ENCODE data around the gene ADGRL3. TPM values are rescaled to one million over a fixed set of nuclear protein-coding genes. Genes with fewer than 3 reads are reported as not detected.

Gene ADGRL3
- total and polyA plus RNA-seq, 3 experiments from 2014 or later, result not detected

GRCh38 chr4:61427818-61428495 lies 227.8 kb downstream of the ADGRL3 start:
- Mint-ChIP-seq H3K27ac (no peak overlapping the region), H3K4me1 (no peaks in the 10 kb centered on the region), H3K27me3 (no peaks in the 10 kb centered on the region), H3K9me3 (peaks cover 8 to 17% (median 12%) of the 10 kb centered on the region in 5 donors), H3K4me3 (no peak overlapping the region), H3K36me3 (no peaks in the 10 kb centered on the region)
- Histone ChIP-seq H3K27me3 (ENCODE audit: insufficient read depth, low read length, poor library complexity, severe bottlenecking) (no peaks in the 10 kb centered on the region), H3K4me3 (ENCODE audit: low read length) (no peak overlapping the region), H3K27ac (ENCODE audit: low read depth, low read length) (no peak overlapping the region), H3K36me3 (ENCODE audit: insufficient read depth, low read length) (no peaks in the 10 kb centered on the region), H3K9me3 (ENCODE audit: low read length) (no peaks in the 10 kb centered on the region), H3K4me1 (ENCODE audit: insufficient read depth, low read length) (no peaks in the 10 kb centered on the region)
- DNase-seq, result no peak
- CTCF ChIA-PET, result no interaction called here
- POLR2A ChIA-PET, result no interaction called here

DNA sequence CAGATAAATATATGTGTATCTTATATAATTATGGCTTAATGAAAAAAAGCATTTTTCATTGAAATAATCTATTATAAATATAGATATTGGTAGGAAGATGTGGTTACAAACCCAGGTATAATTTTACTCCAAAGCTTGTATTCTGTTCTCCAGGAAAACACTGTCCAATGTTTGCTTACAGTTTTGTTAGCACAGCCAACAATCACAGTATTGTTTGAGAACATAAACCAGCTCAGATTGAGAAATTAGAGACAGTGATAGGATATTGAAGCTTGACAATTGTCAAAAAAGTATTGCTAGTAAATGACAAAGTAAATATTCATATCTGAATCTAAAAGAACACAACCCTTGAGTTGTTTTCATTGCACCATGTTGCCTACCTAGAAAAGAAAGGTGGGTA lies 228.8 kb downstream of the ADGRL3 start:
- H3K27ac Mint-ChIP-seq, result no peak overlapping the region
- no peaks in the 10 kb centered on the region for H3K27me3 Mint-ChIP-seq
- peaks cover 7 to 21% (median 8%) of the 10 kb centered on the region in 5 donors for H3K9me3 Mint-ChIP-seq
- no peak for DNase-seq
- ChIA-PET POLR2A (no interaction called here), CTCF (no interaction called here)
- Histone ChIP-seq H3K4me1 (ENCODE audit: insufficient read depth, low read length) (no peaks in the 10 kb centered on the region), H3K27me3 (ENCODE audit: insufficient read depth, low read length, poor library complexity, severe bottlenecking) (no peaks in the 10 kb centered on the region), H3K9me3 (ENCODE audit: low read length) (no peaks in the 10 kb centered on the region), H3K4me3 (ENCODE audit: low read length) (no peak overlapping the region), H3K36me3 (ENCODE audit: insufficient read depth, low read length) (no peaks in the 10 kb centered on the region), H3K27ac (ENCODE audit: low read depth, low read length) (no peak overlapping the region)
- no peaks in the 10 kb centered on the region for H3K36me3 Mint-ChIP-seq
- no peak overlapping the region for H3K4me3 Mint-ChIP-seq
- no peaks in the 10 kb centered on the region for H3K4me1 Mint-ChIP-seq

- Mint-ChIP-seq H3K4me3 (no peak overlapping the region), H3K27me3 (no peaks in the 10 kb centered on the region), H3K36me3 (no peaks in the 10 kb centered on the region), H3K27ac (no peak overlapping the region), H3K9me3 (peaks cover 2 to 21% (median 9%) of the 10 kb centered on the region in 5 donors), H3K4me1 (no peaks in the 10 kb centered on the region)
- Histone ChIP-seq H3K4me1 (ENCODE audit: insufficient read depth, low read length) (no peaks in the 10 kb centered on the region), H3K9me3 (ENCODE audit: low read length) (no peaks in the 10 kb centered on the region), H3K36me3 (ENCODE audit: insufficient read depth, low read length) (no peaks in the 10 kb centered on the region), H3K4me3 (ENCODE audit: low read length) (no peak overlapping the region), H3K27ac (ENCODE audit: low read depth, low read length) (no peak overlapping the region), H3K27me3 (ENCODE audit: insufficient read depth, low read length, poor library complexity, severe bottlenecking) (no peaks in the 10 kb centered on the region)
- no peak for DNase-seq
- ChIA-PET CTCF (no interaction called here), POLR2A (no interaction called here)
These were observed 231.0 kb downstream of the ADGRL3 start for GRCh38 chr4:61431131-61431530.

DNA sequence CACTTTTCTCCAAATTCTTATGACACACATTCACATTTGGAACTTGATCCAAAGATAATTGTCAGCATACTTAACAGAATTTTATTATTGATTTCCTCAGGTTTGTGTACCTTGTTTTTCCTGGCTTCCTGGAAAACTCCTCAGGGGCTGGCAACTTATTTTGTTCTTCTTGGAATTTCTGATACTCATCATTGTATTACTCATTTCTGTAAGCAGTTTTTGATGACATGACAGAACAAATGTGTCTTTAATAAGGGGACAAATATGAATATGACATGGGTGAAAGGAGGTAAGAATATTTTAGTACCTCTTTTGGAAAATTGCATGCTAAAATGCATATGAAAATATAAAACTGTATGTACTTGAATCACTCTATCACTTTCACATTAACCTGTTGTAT lies 237.8 kb downstream of the ADGRL3 start:
- no peaks in the 10 kb centered on the region for H3K4me1 ChIP-seq (ENCODE audit: insufficient read depth, low read length)
- ChIA-PET POLR2A (no interaction called here), CTCF (no interaction called here)
- H3K36me3 ChIP-seq (ENCODE audit: insufficient read depth, low read length), result no peaks in the 10 kb centered on the region
- no peak for DNase-seq
- Mint-ChIP-seq H3K36me3 (no peaks in the 10 kb centered on the region), H3K27me3 (no peaks in the 10 kb centered on the region), H3K4me3 (no peak overlapping the region), H3K4me1 (no peaks in the 10 kb centered on the region), H3K9me3 (peaks cover 7 to 22% (median 15%) of the 10 kb centered on the region in 5 donors), H3K27ac (peak overlapping the region in 1 of 8 donors; percentile 11)
- H3K27ac ChIP-seq (ENCODE audit: low read depth, low read length), result no peak overlapping the region
- H3K4me3 ChIP-seq (ENCODE audit: low read length), result no peak overlapping the region
- no peaks in the 10 kb centered on the region for H3K9me3 ChIP-seq (ENCODE audit: low read length)
- no peaks in the 10 kb centered on the region for H3K27me3 ChIP-seq (ENCODE audit: insufficient read depth, low read length, poor library complexity, severe bottlenecking)

DNA sequence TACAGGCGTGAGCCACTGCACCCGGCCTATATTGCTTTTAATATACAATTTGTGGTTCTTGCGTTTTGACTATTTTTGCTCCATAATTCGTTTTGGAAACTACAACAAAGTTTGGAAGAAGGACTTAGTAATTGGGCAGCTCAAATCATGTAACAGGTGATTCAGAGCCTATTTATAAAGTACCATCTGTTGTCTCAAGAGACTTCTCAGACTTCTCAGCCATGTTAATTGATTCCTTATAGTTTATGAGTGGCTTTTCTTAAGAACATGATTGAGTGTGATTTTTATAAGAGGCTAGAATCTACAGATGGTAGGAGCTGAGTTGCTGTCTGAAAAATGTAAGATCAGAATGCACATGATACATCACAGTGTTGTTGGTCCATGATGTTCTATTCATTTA lies 240.2 kb downstream of the ADGRL3 start:
- H3K27ac Mint-ChIP-seq, result no peak overlapping the region
- CTCF ChIA-PET, result no interaction called here
- no peak overlapping the region for H3K4me3 Mint-ChIP-seq
- Histone ChIP-seq H3K4me3 (ENCODE audit: low read length) (no peak overlapping the region), H3K27ac (ENCODE audit: low read depth, low read length) (no peak overlapping the region), H3K4me1 (ENCODE audit: insufficient read depth, low read length) (no peaks in the 10 kb centered on the region), H3K36me3 (ENCODE audit: insufficient read depth, low read length) (no peaks in the 10 kb centered on the region), H3K27me3 (ENCODE audit: insufficient read depth, low read length, poor library complexity, severe bottlenecking) (no peaks in the 10 kb centered on the region), H3K9me3 (ENCODE audit: low read length) (no peaks in the 10 kb centered on the region)
- no peaks in the 10 kb centered on the region for H3K36me3 Mint-ChIP-seq
- no peak for DNase-seq
- POLR2A ChIA-PET, result no interaction called here
- peaks cover 7 to 24% (median 16%) of the 10 kb centered on the region in 5 donors for H3K9me3 Mint-ChIP-seq
- no peaks in the 10 kb centered on the region for H3K27me3 Mint-ChIP-seq
- H3K4me1 Mint-ChIP-seq, result no peaks in the 10 kb centered on the region

GRCh38 chr4:61442936-61443335 lies 242.8 kb downstream of the ADGRL3 start:
- Mint-ChIP-seq H3K36me3 (no peaks in the 10 kb centered on the region), H3K27me3 (no peaks in the 10 kb centered on the region), H3K27ac (no peak overlapping the region), H3K4me3 (no peak overlapping the region), H3K4me1 (no peaks in the 10 kb centered on the region), H3K9me3 (peaks cover 4 to 20% (median 12%) of the 10 kb centered on the region in 5 donors)
- Histone ChIP-seq H3K9me3 (ENCODE audit: low read length) (no peaks in the 10 kb centered on the region), H3K4me1 (ENCODE audit: insufficient read depth, low read length) (no peaks in the 10 kb centered on the region), H3K27ac (ENCODE audit: low read depth, low read length) (no peak overlapping the region), H3K27me3 (ENCODE audit: insufficient read depth, low read length, poor library complexity, severe bottlenecking) (no peaks in the 10 kb centered on the region), H3K36me3 (ENCODE audit: insufficient read depth, low read length) (no peaks in the 10 kb centered on the region), H3K4me3 (ENCODE audit: low read length) (no peak overlapping the region)
- no peak for DNase-seq
- ChIA-PET POLR2A (no interaction called here), CTCF (no interaction called here)

- DNase-seq, result no peak
- Histone ChIP-seq H3K36me3 (ENCODE audit: insufficient read depth, low read length) (no peaks in the 10 kb centered on the region), H3K27me3 (ENCODE audit: insufficient read depth, low read length, poor library complexity, severe bottlenecking) (no peaks in the 10 kb centered on the region), H3K27ac (ENCODE audit: low read depth, low read length) (no peak overlapping the region), H3K9me3 (ENCODE audit: low read length) (no peaks in the 10 kb centered on the region), H3K4me1 (ENCODE audit: insufficient read depth, low read length) (no peaks in the 10 kb centered on the region), H3K4me3 (ENCODE audit: low read length) (no peak overlapping the region)
- no peaks in the 10 kb centered on the region for H3K36me3 Mint-ChIP-seq
- H3K4me3 Mint-ChIP-seq, result no peak overlapping the region
- no peaks in the 10 kb centered on the region for H3K4me1 Mint-ChIP-seq
- no peak overlapping the region for H3K27ac Mint-ChIP-seq
- H3K9me3 Mint-ChIP-seq, result peaks cover 4 to 21% (median 12%) of the 10 kb centered on the region in 5 donors
- ChIA-PET CTCF (no interaction called here), POLR2A (no interaction called here)
- no peaks in the 10 kb centered on the region for H3K27me3 Mint-ChIP-seq
These were observed 243.8 kb downstream of the ADGRL3 start for GRCh38 chr4:61443813-61444510.

GRCh38 chr4:61445374-61446063 lies 245.4 kb downstream of the ADGRL3 start:
- Histone ChIP-seq H3K4me1 (ENCODE audit: insufficient read depth, low read length) (no peaks in the 10 kb centered on the region), H3K4me3 (ENCODE audit: low read length) (no peak overlapping the region), H3K9me3 (ENCODE audit: low read length) (no peaks in the 10 kb centered on the region), H3K27me3 (ENCODE audit: insufficient read depth, low read length, poor library complexity, severe bottlenecking) (no peaks in the 10 kb centered on the region), H3K36me3 (ENCODE audit: insufficient read depth, low read length) (no peaks in the 10 kb centered on the region), H3K27ac (ENCODE audit: low read depth, low read length) (no peak overlapping the region)
- DNase-seq, result no peak
- POLR2A ChIA-PET, result no interaction called here
- H3K9me3 Mint-ChIP-seq, result peaks cover 4 to 30% (median 12%) of the 10 kb centered on the region in 5 donors
- H3K27me3 Mint-ChIP-seq, result no peaks in the 10 kb centered on the region
- no peaks in the 10 kb centered on the region for H3K4me1 Mint-ChIP-seq
- peak overlapping the region in 1 of 8 donors; percentile 66 for H3K27ac Mint-ChIP-seq
- CTCF ChIA-PET, result no interaction called here
- H3K4me3 Mint-ChIP-seq, result no peak overlapping the region
- H3K36me3 Mint-ChIP-seq, result no peaks in the 10 kb centered on the region
